ENCODE measurements around the gene SERPINI1. TPM values are rescaled to one million over a fixed set of nuclear protein-coding genes. Genes with fewer than 3 reads are reported as not detected.

The SERPINI1 gene
- total RNA-seq, 2 donors from 2014 or later = 2.3 to 15.3 TPM

- DNase-seq (ENCODE audit: low spot score) = no peak
- intact Hi-C loops (cut with DNase I) = no loop called here
- Histone ChIP-seq H3K9me3 (no peaks in the 10 kb centered on the region), H3K36me3 (no peaks in the 10 kb centered on the region), H3K27me3 (replicated peaks; ENCODE audit: insufficient read depth) (no peaks in the 10 kb centered on the region), H3K27ac (no peak overlapping the region), H3K4me1 (replicated peaks) (no peaks in the 10 kb centered on the region), H3K4me3 (no peak overlapping the region)
- TF ChIP-seq POLR2A (IDR thresholded peaks at IDR 0.05) (no peak), POLR2AphosphoS5 (IDR thresholded peaks at IDR 0.05) (no peak), CTCF (IDR thresholded peaks at IDR 0.05) (no peak)
- 92% methylated on average over 2 of the region's 2 CpGs for WGBS
Observed at GRCh38 chr3:167749728-167750127, 14.2 kb downstream of the SERPINI1 start.

- WGBS = 70% methylated on average over 3 of the region's 3 CpGs
- Histone ChIP-seq H3K27ac (no peak overlapping the region), H3K4me3 (no peak overlapping the region), H3K4me1 (replicated peaks) (no peaks in the 10 kb centered on the region), H3K9me3 (no peaks in the 10 kb centered on the region), H3K27me3 (replicated peaks; ENCODE audit: insufficient read depth) (no peaks in the 10 kb centered on the region), H3K36me3 (no peaks in the 10 kb centered on the region)
- TF ChIP-seq POLR2A (IDR thresholded peaks at IDR 0.05) (no peak), CTCF (IDR thresholded peaks at IDR 0.05) (no peak), POLR2AphosphoS5 (IDR thresholded peaks at IDR 0.05) (no peak)
- intact Hi-C loops (cut with DNase I) = no loop called here
- no peak for DNase-seq (ENCODE audit: low spot score)
Observed at GRCh38 chr3:167750272-167750971, 14.9 kb downstream of the SERPINI1 start.

- TF ChIP-seq POLR2AphosphoS5 (IDR thresholded peaks at IDR 0.05) (no peak), POLR2A (IDR thresholded peaks at IDR 0.05) (no peak), CTCF (IDR thresholded peaks at IDR 0.05) (no peak)
- no peak overlapping the region for H3K27ac ChIP-seq
- H3K36me3 ChIP-seq = no peaks in the 10 kb centered on the region
- H3K27me3 ChIP-seq (replicated peaks; ENCODE audit: insufficient read depth) = no peaks in the 10 kb centered on the region
- DNase-seq (ENCODE audit: low spot score) = no peak
- H3K4me1 ChIP-seq (replicated peaks) = no peaks in the 10 kb centered on the region
- no peaks in the 10 kb centered on the region for H3K9me3 ChIP-seq
- no peak overlapping the region for H3K4me3 ChIP-seq
- intact Hi-C loops (cut with DNase I) = no loop called here
Observed at GRCh38 chr3:167754049-167754448, 18.5 kb downstream of the SERPINI1 start.

GRCh38 chr3:167761302-167761701, 25.8 kb downstream of the SERPINI1 start:
- no peak for TF ChIP-seq CTCF (IDR thresholded peaks at IDR 0.05)
- TF ChIP-seq POLR2A (IDR thresholded peaks at IDR 0.05) = no peak
- TF ChIP-seq POLR2AphosphoS5 (IDR thresholded peaks at IDR 0.05) = no peak
- Histone ChIP-seq H3K9me3 (no peaks in the 10 kb centered on the region), H3K36me3 (no peaks in the 10 kb centered on the region), H3K4me3 (no peak overlapping the region), H3K4me1 (replicated peaks) (no peaks in the 10 kb centered on the region), H3K27me3 (replicated peaks; ENCODE audit: insufficient read depth) (no peaks in the 10 kb centered on the region), H3K27ac (no peak overlapping the region)
- intact Hi-C loops (cut with DNase I) = no loop called here
- DNase-seq (ENCODE audit: low spot score) = no peak
- WGBS = 61% methylated on average over 1 of the region's 1 CpG

- no peaks in the 10 kb centered on the region for H3K9me3 ChIP-seq
- 58% methylated on average over 2 of the region's 2 CpGs for WGBS
- no peaks in the 10 kb centered on the region for H3K4me1 ChIP-seq (replicated peaks)
- no peak overlapping the region for H3K4me3 ChIP-seq
- DNase-seq (ENCODE audit: low spot score) = no peak
- TF ChIP-seq POLR2AphosphoS5 (IDR thresholded peaks at IDR 0.05) (no peak), POLR2A (IDR thresholded peaks at IDR 0.05) (no peak), CTCF (IDR thresholded peaks at IDR 0.05) (no peak)
- intact Hi-C loops (cut with DNase I) = no loop called here
- no peak overlapping the region for H3K27ac ChIP-seq
- no peaks in the 10 kb centered on the region for H3K27me3 ChIP-seq (replicated peaks; ENCODE audit: insufficient read depth)
- H3K36me3 ChIP-seq = no peaks in the 10 kb centered on the region
Observed at GRCh38 chr3:167762296-167762695, 26.8 kb downstream of the SERPINI1 start.
